NB4 (cell line): ENCODE data around the gene ASB6.

Experiments used
- DNase-seq: peaks from one replicate; pipeline ENCODE4 v3.0.0; 2010; ENCODE audit warnings: low read depth
- H3K4me3 ChIP-seq: one replicate; pipeline ENCODE4 v1.5.1; 2011; ENCODE audit warnings: mild to moderate bottlenecking, low read depth, low read length, moderate library complexity
- MYC ChIP-seq: IDR thresholded peaks from 2 replicates; pipeline ENCODE4 v1.6.1; 2011; ENCODE audit warnings: low read depth, low read length
- POLR2A ChIP-seq: IDR thresholded peaks from 2 replicates; pipeline ENCODE4 v1.6.1; 2011; ENCODE audit warnings: mild to moderate bottlenecking; ENCODE audit not compliant: insufficient read length; ENCODE audit errors: extremely low read depth
- TF ChIP-seq, protein P1 (sequence below): IDR thresholded peaks from one replicate; pipeline ENCODE4 v1.5.1; 2012; ENCODE audit warnings: low read depth, low read length
- TF ChIP-seq, protein P2 (sequence below): IDR thresholded peaks from 2 replicates; pipeline ENCODE4 v1.6.1; 2011; ENCODE audit warnings: low read depth, low read length

The ASB6 gene

DNA sequence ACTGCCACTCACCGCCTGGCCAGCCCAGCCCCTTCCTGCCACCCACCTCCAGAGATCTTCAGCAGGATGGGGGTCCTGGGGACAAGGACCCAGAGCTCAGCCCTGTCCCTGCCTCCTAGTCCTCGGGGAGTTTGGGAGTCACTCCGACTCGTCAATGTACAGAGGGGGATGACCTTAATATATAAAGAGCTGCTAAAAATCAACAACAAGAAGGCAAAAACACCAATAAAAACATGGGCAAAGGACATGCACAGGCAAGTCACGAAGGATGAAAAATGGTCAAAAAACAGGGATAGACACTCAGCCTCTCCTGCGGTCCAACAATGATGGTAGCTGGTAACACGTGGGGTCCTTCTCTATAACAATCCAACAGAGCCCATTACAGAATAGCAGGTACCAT is 4.7 kb upstream of the ASB6 start:
- DNase-seq = no peak
- TF ChIP-seq, protein P1, sequence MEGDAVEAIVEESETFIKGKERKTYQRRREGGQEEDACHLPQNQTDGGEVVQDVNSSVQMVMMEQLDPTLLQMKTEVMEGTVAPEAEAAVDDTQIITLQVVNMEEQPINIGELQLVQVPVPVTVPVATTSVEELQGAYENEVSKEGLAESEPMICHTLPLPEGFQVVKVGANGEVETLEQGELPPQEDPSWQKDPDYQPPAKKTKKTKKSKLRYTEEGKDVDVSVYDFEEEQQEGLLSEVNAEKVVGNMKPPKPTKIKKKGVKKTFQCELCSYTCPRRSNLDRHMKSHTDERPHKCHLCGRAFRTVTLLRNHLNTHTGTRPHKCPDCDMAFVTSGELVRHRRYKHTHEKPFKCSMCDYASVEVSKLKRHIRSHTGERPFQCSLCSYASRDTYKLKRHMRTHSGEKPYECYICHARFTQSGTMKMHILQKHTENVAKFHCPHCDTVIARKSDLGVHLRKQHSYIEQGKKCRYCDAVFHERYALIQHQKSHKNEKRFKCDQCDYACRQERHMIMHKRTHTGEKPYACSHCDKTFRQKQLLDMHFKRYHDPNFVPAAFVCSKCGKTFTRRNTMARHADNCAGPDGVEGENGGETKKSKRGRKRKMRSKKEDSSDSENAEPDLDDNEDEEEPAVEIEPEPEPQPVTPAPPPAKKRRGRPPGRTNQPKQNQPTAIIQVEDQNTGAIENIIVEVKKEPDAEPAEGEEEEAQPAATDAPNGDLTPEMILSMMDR = no peak
- no peak for TF ChIP-seq POLR2A
- TF ChIP-seq MYC = no peak
- TF ChIP-seq, protein P2, sequence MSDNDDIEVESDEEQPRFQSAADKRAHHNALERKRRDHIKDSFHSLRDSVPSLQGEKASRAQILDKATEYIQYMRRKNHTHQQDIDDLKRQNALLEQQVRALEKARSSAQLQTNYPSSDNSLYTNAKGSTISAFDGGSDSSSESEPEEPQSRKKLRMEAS = no peak
- H3K4me3 ChIP-seq = no peak overlapping the region

DNA sequence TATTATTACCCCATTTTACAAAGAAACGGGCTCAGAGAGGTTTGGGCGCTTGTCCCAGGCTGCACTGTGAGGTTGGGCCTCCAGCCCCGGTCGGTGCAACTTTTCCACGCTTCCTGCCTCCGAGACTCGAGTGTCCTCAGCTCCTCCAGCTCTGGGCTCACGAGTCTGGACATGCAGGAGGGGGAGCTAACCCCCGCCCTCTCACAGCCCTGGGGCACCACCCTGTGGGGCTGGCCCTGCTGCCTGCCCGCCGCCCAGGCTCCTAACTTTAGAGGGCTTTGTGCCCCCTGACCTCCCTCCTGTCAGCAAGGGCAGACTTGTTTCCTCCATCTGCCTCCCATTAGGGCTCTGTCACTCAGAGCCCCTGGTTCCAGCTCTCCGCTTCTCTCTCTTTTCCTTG is 4.3 kb upstream of the ASB6 start:
- TF ChIP-seq POLR2A = no peak
- TF ChIP-seq MYC = no peak
- TF ChIP-seq, protein P1 = no peak
- TF ChIP-seq, protein P2 = no peak
- DNase-seq = no peak
- no peak overlapping the region for H3K4me3 ChIP-seq

DNA sequence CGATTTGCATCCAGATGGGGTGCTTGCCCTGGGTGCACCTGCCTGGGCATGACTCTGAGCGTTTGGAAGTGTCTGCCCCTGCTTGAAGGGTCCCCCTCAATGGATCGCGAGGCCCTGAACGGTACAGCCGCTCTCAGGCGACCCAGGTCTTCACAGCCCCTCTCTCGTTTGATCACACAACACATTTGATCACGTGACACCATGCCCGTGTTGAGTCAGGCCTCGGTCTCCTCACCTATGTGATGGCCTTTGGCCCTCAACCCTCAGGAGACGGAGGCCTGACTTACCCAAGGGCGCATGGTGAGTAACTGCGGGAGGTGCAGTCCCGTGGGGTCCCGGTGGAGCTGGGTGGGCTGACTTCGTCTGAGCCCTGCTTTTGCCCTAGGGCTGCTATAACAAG is 3.0 kb upstream of the ASB6 start:
- DNase-seq = no peak
- no peak overlapping the region for H3K4me3 ChIP-seq
- TF ChIP-seq MYC = no peak
- TF ChIP-seq, protein P2 = no peak

DNA sequence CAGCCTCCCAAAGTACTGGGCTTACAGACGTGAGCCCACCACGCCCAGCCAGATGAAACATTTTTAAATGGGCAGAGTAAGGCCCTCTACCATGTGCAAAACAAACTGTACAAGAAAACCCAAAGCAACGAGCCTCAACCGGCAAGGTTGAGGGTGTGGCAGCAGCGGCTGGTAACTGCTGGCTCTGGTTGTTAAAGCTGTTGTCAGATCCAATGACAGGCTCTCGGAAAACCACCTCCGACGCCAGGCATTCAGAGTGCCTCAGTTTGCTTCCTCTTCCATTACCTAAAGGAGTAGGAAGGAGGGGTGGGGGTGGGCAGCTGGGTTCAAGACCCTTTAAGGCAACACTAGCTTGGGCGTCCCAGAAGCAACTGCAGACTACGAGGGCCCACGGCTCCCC is 2.4 kb upstream of the ASB6 start:
- DNase-seq = no peak
- TF ChIP-seq, protein P2 = no peak
- TF ChIP-seq, protein P1 = no peak
- TF ChIP-seq POLR2A = no peak
- TF ChIP-seq MYC = no peak

DNA sequence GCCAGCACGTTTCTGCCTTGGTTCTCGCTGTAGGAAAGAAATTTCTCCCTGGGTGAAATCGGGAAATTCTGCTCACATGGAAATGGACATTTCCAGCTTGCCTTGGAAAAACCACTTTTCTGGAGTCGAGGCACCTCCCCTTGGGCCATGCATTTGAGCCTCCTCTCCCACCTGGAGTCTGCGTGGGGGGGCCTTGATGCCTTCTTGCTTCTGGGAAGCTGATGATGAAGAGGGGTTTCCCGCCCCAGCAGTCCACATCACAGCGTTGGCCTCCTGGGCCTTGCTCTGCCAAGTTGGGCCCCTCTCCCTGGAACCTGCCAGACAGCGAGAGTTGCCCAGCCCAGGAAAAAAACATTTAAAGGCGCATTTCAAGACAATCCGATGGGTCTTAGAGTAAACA is 1.8 kb upstream of the ASB6 start:
- TF ChIP-seq, protein P2 = no peak
- TF ChIP-seq POLR2A (no peak), MYC (no peak)
- TF ChIP-seq, protein P1 = no peak
- H3K4me3 ChIP-seq = no peak overlapping the region
- no peak for DNase-seq

More for the DNA sequence above, 2.4 kb upstream of the ASB6 start:
- H3K4me3 ChIP-seq = no peak overlapping the region

DNA sequence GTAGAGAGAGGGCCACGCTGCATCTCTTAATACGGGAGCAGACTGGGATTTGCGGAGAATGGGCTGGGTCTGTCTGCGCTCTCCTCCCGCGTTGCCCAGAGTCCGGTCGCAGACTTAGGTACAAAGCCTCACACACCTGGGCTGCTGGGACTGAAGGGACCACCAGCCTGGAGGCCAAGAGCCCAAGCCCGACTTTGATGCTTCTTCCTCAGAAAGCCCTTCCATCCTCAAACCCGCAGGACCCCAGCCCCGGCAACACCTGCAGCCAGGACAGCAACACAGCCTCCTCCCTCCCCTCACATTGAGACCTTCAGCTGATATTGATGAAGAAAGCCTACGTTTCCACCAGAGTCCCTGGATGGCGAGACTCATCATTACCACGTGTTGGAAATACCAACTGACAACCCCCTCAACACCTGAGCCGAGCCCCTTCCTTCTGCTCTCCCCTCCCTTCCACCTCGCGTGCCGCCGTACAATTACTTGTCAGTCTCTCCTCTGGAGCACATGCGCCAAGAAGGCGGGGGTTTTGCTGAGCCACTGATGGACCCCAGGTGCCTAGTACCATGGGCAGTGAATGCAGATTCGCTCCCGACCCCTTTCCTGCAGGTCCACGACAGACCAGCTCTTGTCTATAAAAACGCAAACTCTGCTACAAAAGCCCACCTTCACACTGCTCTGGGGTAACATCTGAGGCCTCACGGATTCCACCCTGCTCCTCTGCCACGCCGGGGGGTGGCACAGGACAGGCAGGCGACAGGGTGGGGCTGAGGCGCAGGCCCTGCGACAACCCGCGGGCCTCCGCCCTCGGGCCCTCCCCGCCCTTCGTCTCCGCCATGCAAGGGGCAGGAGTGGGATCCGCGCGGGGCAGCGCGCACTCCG is 841 bp downstream of the ASB6 start:
- no peak for DNase-seq
- TF ChIP-seq, protein P2 = peak; percentile 32; the same call in 1 of the 2 replicates
- no peak for TF ChIP-seq POLR2A
- TF ChIP-seq, protein P1 = no peak
- no peak for TF ChIP-seq MYC
- peak overlapping the region; percentile 75 for H3K4me3 ChIP-seq
